Astrocyte (in vitro differentiated cells and primary cell): ENCODE measurements around the gene HOXB4. TPM values are rescaled to one million over a fixed set of nuclear protein-coding genes. Genes with fewer than 3 reads are reported as not detected.

Source experiments
- DNase-seq: peaks from one replicate; pipeline ENCODE4 v3.0.0-alpha.2; 2010; ENCODE audit warnings: low read depth
- FAIRE-seq: peaks from 2 replicates; lab custom pipeline; 2011; peaks lifted over from hg19 to GRCh38; lab: Jason Lieb, UNC
- H2AFZ ChIP-seq: 2 replicates; pipeline ENCODE4 v1.6.0; 2012; ENCODE audit warnings: low read depth, low read length, inconsistent platforms
- H3K27ac ChIP-seq: 2 replicates; pipeline ENCODE4 v1.5.1; 2011; ENCODE audit warnings: low read depth, low read length, inconsistent platforms
- H3K27me3 ChIP-seq: 2 replicates; pipeline ENCODE4 v1.6.0; 2011; ENCODE audit warnings: low read length, inconsistent platforms; ENCODE audit not compliant: insufficient read depth
- H3K36me3 ChIP-seq: 2 replicates; pipeline ENCODE4 v1.5.1; 2011; ENCODE audit warnings: low read length, inconsistent platforms; ENCODE audit not compliant: insufficient read depth
- H3K4me1 ChIP-seq: 2 replicates; pipeline ENCODE4 v1.5.1; 2011; ENCODE audit warnings: low read length, inconsistent platforms; ENCODE audit not compliant: insufficient read depth
- H3K4me2 ChIP-seq: 2 replicates; pipeline ENCODE4 v1.6.0; 2012; ENCODE audit warnings: low read length, inconsistent platforms
- H3K4me3 ChIP-seq: 2 replicates; pipeline ENCODE4 v1.5.1; 2011; ENCODE audit warnings: low read depth, mild to moderate bottlenecking, low read length, inconsistent platforms; ENCODE audit not compliant: insufficient read depth
- H3K79me2 ChIP-seq: 2 replicates; pipeline ENCODE4 v1.6.0; 2012; ENCODE audit warnings: mild to moderate bottlenecking, low read length, inconsistent platforms; ENCODE audit not compliant: insufficient read depth
- H3K9ac ChIP-seq: 2 replicates; pipeline ENCODE4 v1.6.0; 2012; ENCODE audit warnings: mild to moderate bottlenecking, low read length, inconsistent platforms
- H3K9me3 ChIP-seq: 2 replicates; pipeline ENCODE4 v1.5.1; 2012; ENCODE audit warnings: low read depth, mild to moderate bottlenecking, low read length, inconsistent platforms; ENCODE audit not compliant: insufficient read depth
- H4K20me1 ChIP-seq: 2 replicates; pipeline ENCODE4 v1.6.0; 2012; ENCODE audit warnings: low read length, inconsistent platforms; ENCODE audit not compliant: insufficient read depth
- H3K27ac Mint-ChIP-seq: one replicate; pipeline ENCODE4 v1.8.0; 2021; ENCODE audit warnings: mild to moderate bottlenecking, mixed read lengths; ENCODE audit not compliant: unreplicated experiment
- H3K27me3 Mint-ChIP-seq: one replicate; pipeline ENCODE4 v1.8.0; 2021; ENCODE audit warnings: low read depth, mixed read lengths; ENCODE audit not compliant: unreplicated experiment
- H3K36me3 Mint-ChIP-seq: one replicate; pipeline ENCODE4 v1.8.0; 2021; ENCODE audit warnings: low read depth, mixed read lengths; ENCODE audit not compliant: unreplicated experiment
- H3K4me1 Mint-ChIP-seq: one replicate; pipeline ENCODE4 v1.8.0; 2021; ENCODE audit warnings: low read depth, mixed read lengths; ENCODE audit not compliant: unreplicated experiment
- H3K4me3 Mint-ChIP-seq: one replicate; pipeline ENCODE4 v1.8.0; 2021; ENCODE audit warnings: mild to moderate bottlenecking, moderate library complexity, mixed read lengths; ENCODE audit not compliant: unreplicated experiment
- H3K9me3 Mint-ChIP-seq: one replicate; pipeline ENCODE4 v1.8.0; 2021; ENCODE audit warnings: mild to moderate bottlenecking, mixed read lengths; ENCODE audit not compliant: unreplicated experiment
- EZH2 ChIP-seq: IDR thresholded peaks from 2 replicates; pipeline ENCODE4 v1.6.1; 2012; ENCODE audit warnings: mild to moderate bottlenecking, low read length, inconsistent platforms; ENCODE audit not compliant: insufficient read depth
- total RNA-seq: library from RNA; stranded (reverse); gene quantifications from 2 replicates; pipeline ENCODE4 v1.2.1, GENCODE V29; 2021
- TF ChIP-seq, protein P1 (sequence below): IDR thresholded peaks from 2 replicates; pipeline ENCODE4 v1.5.1; 2011; ENCODE audit warnings: low read depth, mild to moderate bottlenecking, inconsistent platforms, low read length, moderate library complexity; ENCODE audit not compliant: insufficient read depth

Gene HOXB4
- total RNA-seq, 1 donor from 2014 or later: not detected

- Histone ChIP-seq H3K27ac (no peak overlapping the region), H3K9ac (no peak overlapping the region), H3K4me3 (no peak overlapping the region), H3K36me3 (no peaks in the 10 kb centered on the region), H3K9me3 (peaks cover 3% of the 10 kb centered on the region), H2AFZ (no peak overlapping the region), H3K4me1 (peaks cover 2% of the 10 kb centered on the region), H3K27me3 (peaks cover 88% of the 10 kb centered on the region), H3K4me2 (no peak overlapping the region), H4K20me1 (peaks cover 19% of the 10 kb centered on the region), H3K79me2 (no peaks in the 10 kb centered on the region)
- peaks cover 82% of the 10 kb centered on the region for H3K27me3 Mint-ChIP-seq
- H3K27ac Mint-ChIP-seq: no peak overlapping the region
- H3K4me1 Mint-ChIP-seq: no peaks in the 10 kb centered on the region
- no peak overlapping the region for H3K4me3 Mint-ChIP-seq
- DNase-seq: no peak
- H3K36me3 Mint-ChIP-seq: no peaks in the 10 kb centered on the region
- peaks cover 38% of the 10 kb centered on the region for H3K9me3 Mint-ChIP-seq
- TF ChIP-seq EZH2: no peak
- TF ChIP-seq, protein P1, sequence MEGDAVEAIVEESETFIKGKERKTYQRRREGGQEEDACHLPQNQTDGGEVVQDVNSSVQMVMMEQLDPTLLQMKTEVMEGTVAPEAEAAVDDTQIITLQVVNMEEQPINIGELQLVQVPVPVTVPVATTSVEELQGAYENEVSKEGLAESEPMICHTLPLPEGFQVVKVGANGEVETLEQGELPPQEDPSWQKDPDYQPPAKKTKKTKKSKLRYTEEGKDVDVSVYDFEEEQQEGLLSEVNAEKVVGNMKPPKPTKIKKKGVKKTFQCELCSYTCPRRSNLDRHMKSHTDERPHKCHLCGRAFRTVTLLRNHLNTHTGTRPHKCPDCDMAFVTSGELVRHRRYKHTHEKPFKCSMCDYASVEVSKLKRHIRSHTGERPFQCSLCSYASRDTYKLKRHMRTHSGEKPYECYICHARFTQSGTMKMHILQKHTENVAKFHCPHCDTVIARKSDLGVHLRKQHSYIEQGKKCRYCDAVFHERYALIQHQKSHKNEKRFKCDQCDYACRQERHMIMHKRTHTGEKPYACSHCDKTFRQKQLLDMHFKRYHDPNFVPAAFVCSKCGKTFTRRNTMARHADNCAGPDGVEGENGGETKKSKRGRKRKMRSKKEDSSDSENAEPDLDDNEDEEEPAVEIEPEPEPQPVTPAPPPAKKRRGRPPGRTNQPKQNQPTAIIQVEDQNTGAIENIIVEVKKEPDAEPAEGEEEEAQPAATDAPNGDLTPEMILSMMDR: no peak
- no peak for FAIRE-seq
Measured at GRCh38 chr17:48609033-48609432, 30.9 kb upstream of the HOXB4 start.

DNA sequence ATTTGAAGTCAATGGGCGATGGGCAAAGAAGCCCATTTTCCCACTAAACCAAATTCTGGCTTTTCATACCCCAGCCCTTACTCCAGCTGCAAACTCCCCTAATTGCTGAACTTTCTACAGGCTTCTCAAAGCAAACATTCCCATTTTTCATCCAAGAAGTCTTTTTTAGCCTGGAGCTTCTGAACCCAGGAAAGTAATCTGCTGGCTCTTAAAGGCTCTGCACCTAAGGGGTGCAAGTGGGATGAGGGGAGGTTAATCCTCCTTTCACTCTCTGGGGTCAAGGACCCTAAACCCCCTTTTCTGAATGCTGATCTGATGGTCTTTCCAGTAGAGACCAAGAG is 30.3 kb upstream of the HOXB4 start:
- no peak for FAIRE-seq
- Histone ChIP-seq H3K79me2 (no peaks in the 10 kb centered on the region), H3K4me2 (no peak overlapping the region), H4K20me1 (peaks cover 15% of the 10 kb centered on the region), H3K27me3 (peaks cover 89% of the 10 kb centered on the region), H3K4me1 (peaks cover 2% of the 10 kb centered on the region), H3K9me3 (peaks cover 3% of the 10 kb centered on the region), H3K27ac (no peak overlapping the region), H2AFZ (no peak overlapping the region), H3K36me3 (no peaks in the 10 kb centered on the region), H3K9ac (no peak overlapping the region), H3K4me3 (no peak overlapping the region)
- Mint-ChIP-seq H3K9me3 (peaks cover 39% of the 10 kb centered on the region), H3K4me1 (no peaks in the 10 kb centered on the region), H3K4me3 (no peak overlapping the region), H3K36me3 (no peaks in the 10 kb centered on the region), H3K27me3 (peaks cover 82% of the 10 kb centered on the region), H3K27ac (no peak overlapping the region)
- TF ChIP-seq EZH2: no peak
- TF ChIP-seq, protein P1: no peak
- no peak for DNase-seq

GRCh38 chr17:48606892-48607614 is 28.9 kb upstream of the HOXB4 start:
- peaks cover 3% of the 10 kb centered on the region for H3K9me3 ChIP-seq
- no peak overlapping the region for H3K4me3 ChIP-seq
- no peaks in the 10 kb centered on the region for H3K36me3 ChIP-seq
- H4K20me1 ChIP-seq: peaks cover 15% of the 10 kb centered on the region
- H3K27me3 ChIP-seq: peaks cover 94% of the 10 kb centered on the region
- no peak overlapping the region for H3K9ac ChIP-seq
- H2AFZ ChIP-seq: no peak overlapping the region
- no peaks in the 10 kb centered on the region for H3K79me2 ChIP-seq
- no peak overlapping the region for H3K27ac ChIP-seq
- no peak overlapping the region for H3K4me2 ChIP-seq
- Mint-ChIP-seq H3K27ac (no peak overlapping the region), H3K27me3 (peaks cover 85% of the 10 kb centered on the region), H3K9me3 (peaks cover 37% of the 10 kb centered on the region), H3K4me1 (no peaks in the 10 kb centered on the region), H3K36me3 (no peaks in the 10 kb centered on the region), H3K4me3 (no peak overlapping the region)
- FAIRE-seq: no peak
- TF ChIP-seq, protein P1: no peak
- TF ChIP-seq EZH2: no peak
- no peak for DNase-seq
- H3K4me1 ChIP-seq: peaks cover 2% of the 10 kb centered on the region
